HepG2 (cell line): ENCODE data around the gene TMEM135. TPM values are rescaled to one million over a fixed set of nuclear protein-coding genes. Genes with fewer than 3 reads are reported as not detected.

Experiments
- ATAC-seq: fragments of 200-7000 bp; cut with Tn5 transposase; 3 replicates; pipeline ENCODE4 v1.9.1; 2020; ENCODE audit warnings: mild to moderate bottlenecking, moderate library complexity
- BruUV-seq: library from RNA; stranded (reverse); fragments of 400-500 nt; replicated peaks from 2 replicates; lab custom pipeline; 2021; lab: Mats Ljungman, UMichigan
- CTCF ChIA-PET: fragments of 300-600 bp; formaldehyde crosslinking; extraction: SDS; loops from one replicate; lab custom pipeline; 2021; ENCODE audit warnings: low total read pairs, inconsistent platforms, low intra/inter-chr PET ratio; lab: Yijun Ruan, JAX
- POLR2A ChIA-PET: fragments of 350-600 bp; sonication (Branson Sonifier 250); formaldehyde crosslinking; loops from one replicate; lab custom pipeline; 2020; ENCODE audit warnings: antibody characterized with exemption, inconsistent platforms; lab: Yijun Ruan, JAX
- DNase-seq: peaks from one replicate; pipeline ENCODE4 v3.0.0-alpha.2; 2015; ENCODE audit warnings: low spot score
- FAIRE-seq: peaks from 3 replicates; lab custom pipeline; 2011; peaks lifted over from hg19 to GRCh38; lab: Jason Lieb, UNC
- H2AFZ ChIP-seq: one replicate; pipeline ENCODE4 v1.6.1; 2011; ENCODE audit warnings: low read length, inconsistent platforms
- H3K27ac ChIP-seq: fragments of 300-600 bp; 3 replicates; pipeline ENCODE4 v1.8.0; 2011; ENCODE audit warnings: mixed run types, mild to moderate bottlenecking, mixed read lengths, low read length, inconsistent platforms; ENCODE audit not compliant: insufficient read depth; ENCODE audit errors: extremely low read length
- H3K27me3 ChIP-seq, 2 experiments: fragments of 200-600 bp in 1 of 2; 2 replicates in 1 of 2; 3 replicates in 1 of 2; pipeline versions ENCODE4 v1.6.0 to v1.8.0; 2011; ENCODE audit warnings: low read length in 2 of 2, mild to moderate bottlenecking in 2 of 2, moderate library complexity in 2 of 2, inconsistent platforms in 1 of 2; ENCODE audit not compliant: insufficient read depth in 2 of 2, control insufficient read depth in 1 of 2
- H3K36me3 ChIP-seq, 2 experiments: fragments of 200-600 bp in 1 of 2; replicated peaks in 1 of 2; 2 replicates in 1 of 2; 3 replicates in 1 of 2; pipeline versions ENCODE4 v1.5.1 to v1.8.0; 2011; ENCODE audit warnings: low read length in 2 of 2, inconsistent platforms in 1 of 2; ENCODE audit not compliant: insufficient read depth in 2 of 2, control insufficient read depth in 1 of 2
- H3K4me1 ChIP-seq: 2 replicates; pipeline ENCODE4 v1.5.1; 2012; ENCODE audit warnings: low read length, inconsistent platforms; ENCODE audit not compliant: insufficient read depth
- H3K4me2 ChIP-seq: 2 replicates; pipeline ENCODE4 v1.6.0; 2011; ENCODE audit warnings: low read depth, low read length, inconsistent platforms
- H3K4me3 ChIP-seq, 3 experiments: fragments of 200-600 bp in 1 of 3; sonication (generic), shearing (Covaris generic) in 1 of 3; replicated peaks in 1 of 3; 2 replicates each; pipeline ENCODE4 v1.5.1; 2011 to 2016; ENCODE audit warnings: low read length in 3 of 3, inconsistent platforms in 2 of 3, low read depth in 2 of 3, mild to moderate bottlenecking in 2 of 3, control low read depth in 1 of 3, mixed read lengths in 1 of 3; ENCODE audit not compliant: insufficient read depth in 1 of 3
- H3K79me2 ChIP-seq: one replicate; pipeline ENCODE4 v1.6.1; 2011; ENCODE audit warnings: low read length, inconsistent platforms; ENCODE audit not compliant: insufficient read depth
- H3K9ac ChIP-seq: 2 replicates; pipeline ENCODE4 v1.6.0; 2011; ENCODE audit warnings: mild to moderate bottlenecking, low read depth, low read length, inconsistent platforms; ENCODE audit not compliant: insufficient read depth
- H3K9me3 ChIP-seq: 2 replicates; pipeline ENCODE4 v1.5.1; 2012; ENCODE audit warnings: mild to moderate bottlenecking, low read length
- H4K20me1 ChIP-seq: 2 replicates; pipeline ENCODE4 v1.6.0; 2011; ENCODE audit warnings: inconsistent platforms, mild to moderate bottlenecking, low read length, moderate library complexity; ENCODE audit not compliant: insufficient read depth
- AHR ChIP-seq: IDR thresholded peaks from 2 replicates; pipeline ENCODE4 v1.6.1; 2018; ENCODE audit warnings: missing genetic modification reagents, missing compliant biosample characterization
- CEBPG ChIP-seq: IDR thresholded peaks from 2 replicates; pipeline ENCODE4 v1.6.1; 2016
- MAFK ChIP-seq, 2 experiments: IDR thresholded peaks in 1 of 2; conservative IDR thresholded peaks in 1 of 2; 2 replicates each; pipeline ENCODE4 v1.6.1; 2011; ENCODE audit warnings: improper control_type of control experiment in 2 of 2, low read length in 2 of 2
- ZFP90 ChIP-seq: sonication (generic); formaldehyde crosslinking; IDR thresholded peaks from 2 replicates; pipeline ENCODE4 v1.8.0; 2022; ENCODE audit warnings: missing genetic modification reagents, mild to moderate bottlenecking, inconsistent platforms, borderline replicate concordance
- ZKSCAN1 ChIP-seq: fragments of 150-350 bp; IDR thresholded peaks from 2 replicates; pipeline ENCODE4 v1.6.1; 2014; ENCODE audit warnings: low read length
- ZNF235 ChIP-seq: sonication (generic); formaldehyde crosslinking; IDR thresholded peaks from 2 replicates; pipeline ENCODE4 v1.8.1; 2023; ENCODE audit warnings: mild to moderate bottlenecking, missing genetic modification reagents, borderline replicate concordance
- WGBS: methylation state at CpG from one replicate; pipeline ENCODE4 v1.1.6; 2017; ENCODE audit warnings: low lambda C conversion rate; 5-methylcytosine and 5-hydroxymethylcytosine counted together
- in situ Hi-C: cut with HindIII; loops from 2 replicates; pipeline ENCODE4 v1.10.0; 2017; ENCODE audit warnings: low pct_unique_long_range_greater_than_20kb; ENCODE audit not compliant: extremely low pct_ligation_motif_present
- intact Hi-C: fragments of 100-400 bp; cut with micrococcal nuclease; formaldehyde crosslinking; loops from one replicate; pipeline ENCODE4 v1.10.0; 2022; ENCODE audit not compliant: unreplicated experiment
- polyA plus RNA-seq, 8 experiments: library from polyadenylated mRNA; depleted of rRNA in 3 of 8; stranded (reverse) in 7 of 8; unstranded in 1 of 8; fragments of >200 nt; fragmentation: Illumina TruSeq in 4 of 8; extraction: Trizol in 4 of 8; gene quantifications; 2 replicates each; pipeline versions ENCODE4 v1.2.1 to v1.2.3, GENCODE V29; 2011 to 2016; ENCODE audit warnings: low read depth in 4 of 8, missing spikeins in 1 of 8, mixed read lengths in 1 of 8; ENCODE audit not compliant: insufficient read depth in 1 of 8
- total RNA-seq, 5 experiments: library from RNA; depleted of rRNA; stranded (reverse); fragments of >200 nt; fragmentation: Illumina TruSeq; extraction: Trizol; gene quantifications; 2 replicates each; pipeline ENCODE4 v1.2.3, GENCODE V29; 2016; ENCODE audit warnings: low read depth in 1 of 5
- TF ChIP-seq, protein P1 (sequence below): IDR thresholded peaks from 2 replicates; pipeline ENCODE4 v1.6.1; 2012; ENCODE audit warnings: inconsistent platforms
- TF ChIP-seq, protein P2 (sequence below): sonication (generic); formaldehyde crosslinking; IDR thresholded peaks from 2 replicates; pipeline ENCODE4 v1.5.0; 2020; ENCODE audit warnings: mild to moderate bottlenecking, missing genetic modification reagents

The TMEM135 gene
- total and polyA plus RNA-seq, 2 of the 13 experiments (the other 11 are each of a cell fraction or from before 2014, with no cell fraction given): 36.6 to 88.9 TPM

DNA sequence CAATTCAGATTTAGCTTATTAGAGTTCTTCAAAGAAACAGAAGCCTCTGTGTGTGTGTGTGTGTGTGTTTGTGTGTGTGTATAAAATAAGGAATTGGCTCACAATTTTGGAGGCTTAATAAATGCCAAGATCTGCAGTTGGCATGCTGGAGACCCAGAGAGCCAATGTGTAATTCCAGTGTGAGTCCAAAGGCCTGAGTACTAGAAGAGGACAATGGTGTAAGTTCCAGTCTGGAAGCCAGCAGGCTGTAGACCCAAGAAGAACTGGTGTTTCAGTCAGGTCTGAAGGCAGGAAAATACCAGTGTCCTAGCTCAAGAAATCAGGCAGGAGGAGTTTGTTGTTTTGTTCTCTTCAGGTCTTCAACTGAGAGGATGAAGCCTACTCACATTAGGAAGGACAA, 20.0 kb downstream of the TMEM135 start:
- Histone ChIP-seq H3K4me2 (no peak overlapping the region), H3K27me3 (no peaks in the 10 kb centered on the region), H3K4me3 (no peak overlapping the region), H3K9ac (no peak overlapping the region), H3K9me3 (no peaks in the 10 kb centered on the region), H3K79me2 (peaks cover 82% of the 10 kb centered on the region), H4K20me1 (peaks cover 2% of the 10 kb centered on the region; the same call in 1 of the 2 replicates), H3K4me1 (peaks cover 10% of the 10 kb centered on the region), H3K27ac (peak overlapping the region; percentile 30), H3K36me3 (peaks cover 0 to 6% of the 10 kb centered on the region in 2 experiments; a peak in 3 of 5 replicates), H2AFZ (no peak overlapping the region)
- in situ Hi-C loops (no loop called here), intact Hi-C loops (no loop called here)
- CTCF ChIA-PET: no interaction called here
- DNase-seq (no peak), ATAC-seq (peak; percentile 64), FAIRE-seq (no peak)
- TF ChIP-seq CEBPG (CRISPR knock-in tag) (no peak), ZNF235 (CRISPR knock-in tag) (no peak), AHR (CRISPR knock-in tag) (no peak)
- TF ChIP-seq, protein P1, sequence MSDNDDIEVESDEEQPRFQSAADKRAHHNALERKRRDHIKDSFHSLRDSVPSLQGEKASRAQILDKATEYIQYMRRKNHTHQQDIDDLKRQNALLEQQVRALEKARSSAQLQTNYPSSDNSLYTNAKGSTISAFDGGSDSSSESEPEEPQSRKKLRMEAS: no peak
- POLR2A ChIA-PET: no interaction called here
- no TSS peak for BruUV-seq

DNA sequence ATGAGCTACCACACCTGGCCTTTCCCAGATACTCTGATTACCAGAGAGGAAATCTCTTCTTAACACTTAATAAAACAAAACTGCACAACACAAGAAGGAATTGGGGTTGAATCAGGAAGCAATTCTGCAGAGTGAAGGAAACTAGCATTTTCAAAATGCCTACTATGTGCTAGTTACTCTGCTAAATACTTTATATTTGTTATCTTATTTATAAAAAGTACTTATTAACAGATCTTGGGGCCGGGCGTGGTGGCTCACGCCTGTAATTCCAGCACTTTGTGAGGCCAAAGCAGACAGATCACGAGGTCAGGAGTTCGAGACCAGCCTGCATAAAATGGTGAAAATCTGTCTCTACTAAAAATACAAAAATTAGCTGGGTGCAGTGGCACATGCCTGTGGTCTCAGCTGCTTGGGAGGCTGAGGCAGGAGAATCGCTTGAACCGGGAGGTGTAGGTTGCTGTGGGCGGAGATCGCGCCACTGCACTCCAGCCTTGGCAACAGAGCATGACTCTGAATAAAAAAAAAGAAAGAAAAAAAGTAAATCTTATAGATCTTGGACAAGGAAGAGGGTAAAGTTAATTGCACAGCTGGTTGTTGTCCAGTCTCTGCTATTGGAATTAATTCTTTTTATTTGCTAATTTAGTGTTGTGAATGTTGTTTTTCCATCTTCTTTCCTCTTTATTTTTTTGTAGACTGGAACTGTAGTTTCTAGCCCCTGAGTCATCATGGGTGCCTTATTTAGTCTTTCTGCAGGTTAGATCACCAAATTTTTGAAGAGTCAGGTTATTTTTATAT, 22.1 kb downstream of the TMEM135 start:
- H3K4me1 ChIP-seq: peaks cover 20% of the 10 kb centered on the region
- no peak overlapping the region for H3K27ac ChIP-seq
- no peak overlapping the region for H3K9ac ChIP-seq
- BruUV-seq: no TSS peak
- no peaks in the 10 kb centered on the region for H3K9me3 ChIP-seq
- in situ Hi-C loops: no loop called here
- H3K4me2 ChIP-seq: no peak overlapping the region
- H2AFZ ChIP-seq: no peak overlapping the region
- peaks cover 92% of the 10 kb centered on the region for H3K79me2 ChIP-seq
- FAIRE-seq (no peak), ATAC-seq (no peak), DNase-seq (no peak)
- no peak overlapping the region for H3K4me3 ChIP-seq
- TF ChIP-seq, protein P2, sequence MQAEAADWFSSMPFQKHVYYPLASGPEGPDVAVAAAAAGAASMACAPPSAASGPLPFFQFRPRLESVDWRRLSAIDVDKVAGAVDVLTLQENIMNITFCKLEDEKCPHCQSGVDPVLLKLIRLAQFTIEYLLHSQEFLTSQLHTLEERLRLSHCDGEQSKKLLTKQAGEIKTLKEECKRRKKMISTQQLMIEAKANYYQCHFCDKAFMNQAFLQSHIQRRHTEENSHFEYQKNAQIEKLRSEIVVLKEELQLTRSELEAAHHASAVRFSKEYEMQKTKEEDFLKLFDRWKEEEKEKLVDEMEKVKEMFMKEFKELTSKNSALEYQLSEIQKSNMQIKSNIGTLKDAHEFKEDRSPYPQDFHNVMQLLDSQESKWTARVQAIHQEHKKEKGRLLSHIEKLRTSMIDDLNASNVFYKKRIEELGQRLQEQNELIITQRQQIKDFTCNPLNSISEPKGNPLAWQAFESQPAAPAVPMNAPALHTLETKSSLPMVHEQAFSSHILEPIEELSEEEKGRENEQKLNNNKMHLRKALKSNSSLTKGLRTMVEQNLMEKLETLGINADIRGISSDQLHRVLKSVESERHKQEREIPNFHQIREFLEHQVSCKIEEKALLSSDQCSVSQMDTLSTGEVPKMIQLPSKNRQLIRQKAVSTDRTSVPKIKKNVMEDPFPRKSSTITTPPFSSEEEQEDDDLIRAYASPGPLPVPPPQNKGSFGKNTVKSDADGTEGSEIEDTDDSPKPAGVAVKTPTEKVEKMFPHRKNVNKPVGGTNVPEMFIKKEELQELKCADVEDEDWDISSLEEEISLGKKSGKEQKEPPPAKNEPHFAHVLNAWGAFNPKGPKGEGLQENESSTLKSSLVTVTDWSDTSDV: no peak
- no peak for TF ChIP-seq MAFK (conservative IDR thresholded peaks at IDR 0.05 in 1 of 2, IDR thresholded peaks at IDR 0.05 in 1 of 2; ENCODE audit: low read length in 2 of 2)
- TF ChIP-seq ZFP90 (CRISPR knock-in tag): no peak
- peak; percentile 73 for TF ChIP-seq ZKSCAN1
- no peaks in the 10 kb centered on the region; the same call in 1 of the 2 replicates for H4K20me1 ChIP-seq
- intact Hi-C loops: no loop called here
- CTCF ChIA-PET: no interaction called here
- H3K27me3 ChIP-seq: no peaks in the 10 kb centered on the region
- POLR2A ChIA-PET: no interaction called here
- 97% methylated on average over 10 of the region's 10 CpGs for WGBS
- peaks cover 0 to 6% of the 10 kb centered on the region in 2 experiments; a peak in 3 of 5 replicates for H3K36me3 ChIP-seq
